ENCODE measurements around the gene CYP8B1. TPM values are rescaled to one million over a fixed set of nuclear protein-coding genes. Genes with fewer than 3 reads are reported as not detected.
"Not testable (repeated sequence)": the region's sequence is repeated elsewhere in the genome, so short reads cannot be mapped to it uniquely, and the experiment has no call there.

The CYP8B1 gene
- total RNA-seq, 2 experiments from 2014 or later, result not detected

GRCh38 chr3:42895580-42895868, 19.8 kb upstream of the CYP8B1 start:
- Mint-ChIP-seq H3K4me1 (peaks cover 3% of the 10 kb centered on the region), H3K36me3 (no peaks in the 10 kb centered on the region), H3K4me3 (no peak overlapping the region), H3K9me3 (no peaks in the 10 kb centered on the region), H3K27me3 (peaks cover 7% of the 10 kb centered on the region), H3K27ac (no peak overlapping the region)
- DNase-seq, result no peak

- peaks cover 3% of the 10 kb centered on the region for H3K4me1 Mint-ChIP-seq
- H3K36me3 Mint-ChIP-seq, result no peaks in the 10 kb centered on the region
- no peak for DNase-seq
- H3K27ac Mint-ChIP-seq, result no peak overlapping the region
- no peaks in the 10 kb centered on the region for H3K9me3 Mint-ChIP-seq
- no peak overlapping the region for H3K4me3 Mint-ChIP-seq
- peaks cover 7% of the 10 kb centered on the region for H3K27me3 Mint-ChIP-seq
These were observed 19.3 kb upstream of the CYP8B1 start for GRCh38 chr3:42894698-42895579.

- Mint-ChIP-seq H3K36me3 (no peaks in the 10 kb centered on the region), H3K4me3 (no peak overlapping the region), H3K9me3 (no peaks in the 10 kb centered on the region), H3K27ac (no peak overlapping the region), H3K4me1 (peaks cover 4% of the 10 kb centered on the region), H3K27me3 (peaks cover 12% of the 10 kb centered on the region)
- DNase-seq, result no peak
These were observed 17.1 kb upstream of the CYP8B1 start for GRCh38 chr3:42892807-42893206.

GRCh38 chr3:42892169-42892568, 16.5 kb upstream of the CYP8B1 start:
- H3K4me3 Mint-ChIP-seq, result no peak overlapping the region
- H3K27ac Mint-ChIP-seq, result no peak overlapping the region
- H3K36me3 Mint-ChIP-seq, result no peaks in the 10 kb centered on the region
- H3K4me1 Mint-ChIP-seq, result peaks cover 7% of the 10 kb centered on the region
- DNase-seq, result no peak
- no peaks in the 10 kb centered on the region for H3K9me3 Mint-ChIP-seq
- H3K27me3 Mint-ChIP-seq, result peaks cover 16% of the 10 kb centered on the region

- H3K27me3 Mint-ChIP-seq, result peaks cover 18% of the 10 kb centered on the region
- H3K27ac Mint-ChIP-seq, result no peak overlapping the region
- H3K36me3 Mint-ChIP-seq, result no peaks in the 10 kb centered on the region
- H3K9me3 Mint-ChIP-seq, result no peaks in the 10 kb centered on the region
- DNase-seq, result no peak
- H3K4me1 Mint-ChIP-seq, result peaks cover 13% of the 10 kb centered on the region
- no peak overlapping the region for H3K4me3 Mint-ChIP-seq
These were observed 15.4 kb upstream of the CYP8B1 start for GRCh38 chr3:42891042-42891441.

- Mint-ChIP-seq H3K27me3 (peaks cover 14% of the 10 kb centered on the region), H3K4me3 (no peak overlapping the region), H3K4me1 (peaks cover 14% of the 10 kb centered on the region), H3K9me3 (no peaks in the 10 kb centered on the region), H3K27ac (no peak overlapping the region), H3K36me3 (no peaks in the 10 kb centered on the region)
- no peak for DNase-seq
These were observed 11.4 kb upstream of the CYP8B1 start for GRCh38 chr3:42887084-42887483.

GRCh38 chr3:42886294-42886822, 10.7 kb upstream of the CYP8B1 start:
- Mint-ChIP-seq H3K27me3 (peaks cover 10% of the 10 kb centered on the region), H3K4me3 (no peak overlapping the region), H3K36me3 (no peaks in the 10 kb centered on the region), H3K27ac (no peak overlapping the region), H3K9me3 (no peaks in the 10 kb centered on the region), H3K4me1 (peaks cover 19% of the 10 kb centered on the region)
- no peak for DNase-seq

- Mint-ChIP-seq H3K4me1 (peaks cover 24% of the 10 kb centered on the region), H3K27me3 (peaks cover 10% of the 10 kb centered on the region), H3K9me3 (no peaks in the 10 kb centered on the region), H3K27ac (no peak overlapping the region), H3K36me3 (no peaks in the 10 kb centered on the region), H3K4me3 (no peak overlapping the region)
- no peak for DNase-seq
These were observed 8.6 kb upstream of the CYP8B1 start for GRCh38 chr3:42884324-42884723.

- H3K27me3 Mint-ChIP-seq, H3K36me3 Mint-ChIP-seq, H3K4me3 Mint-ChIP-seq, H3K27ac Mint-ChIP-seq, DNase-seq, H3K9me3 Mint-ChIP-seq: not testable (repeated sequence)
- peaks cover 24% of the 10 kb centered on the region for H3K4me1 Mint-ChIP-seq
These were observed 7.7 kb upstream of the CYP8B1 start for GRCh38 chr3:42883251-42883930.

GRCh38 chr3:42880601-42881451, 5.1 kb upstream of the CYP8B1 start:
- Mint-ChIP-seq H3K36me3 (no peaks in the 10 kb centered on the region), H3K4me1 (peaks cover 15% of the 10 kb centered on the region), H3K27me3 (no peaks in the 10 kb centered on the region), H3K27ac (peak overlapping the region; percentile 84), H3K4me3 (peak overlapping the region; percentile 83), H3K9me3 (no peaks in the 10 kb centered on the region)
- DNase-seq, result peak; percentile 91

GRCh38 chr3:42880183-42880582, 4.5 kb upstream of the CYP8B1 start:
- H3K36me3 Mint-ChIP-seq, result no peaks in the 10 kb centered on the region
- no peaks in the 10 kb centered on the region for H3K27me3 Mint-ChIP-seq
- H3K4me3 Mint-ChIP-seq, result peak overlapping the region; percentile 83
- H3K27ac Mint-ChIP-seq, result no peak overlapping the region
- H3K9me3 Mint-ChIP-seq, result no peaks in the 10 kb centered on the region
- peaks cover 15% of the 10 kb centered on the region for H3K4me1 Mint-ChIP-seq
- DNase-seq, result no peak

- no peak overlapping the region for H3K27ac Mint-ChIP-seq
- no peak overlapping the region for H3K4me3 Mint-ChIP-seq
- H3K27me3 Mint-ChIP-seq, result no peaks in the 10 kb centered on the region
- H3K4me1 Mint-ChIP-seq, result peaks cover 12% of the 10 kb centered on the region
- no peaks in the 10 kb centered on the region for H3K9me3 Mint-ChIP-seq
- no peak for DNase-seq
- H3K36me3 Mint-ChIP-seq, result no peaks in the 10 kb centered on the region
These were observed 2.2 kb upstream of the CYP8B1 start for GRCh38 chr3:42877881-42878280.

- no peak for DNase-seq
- Mint-ChIP-seq H3K4me1 (peaks cover 12% of the 10 kb centered on the region), H3K27me3 (no peaks in the 10 kb centered on the region), H3K4me3 (no peak overlapping the region), H3K36me3 (no peaks in the 10 kb centered on the region), H3K27ac (no peak overlapping the region), H3K9me3 (no peaks in the 10 kb centered on the region)
These were observed 1.5 kb upstream of the CYP8B1 start for GRCh38 chr3:42876940-42877720.

GRCh38 chr3:42876401-42876800, 722 bp upstream of the CYP8B1 start:
- H3K4me3 Mint-ChIP-seq, result no peak overlapping the region
- H3K27me3 Mint-ChIP-seq, result no peaks in the 10 kb centered on the region
- no peaks in the 10 kb centered on the region for H3K9me3 Mint-ChIP-seq
- no peaks in the 10 kb centered on the region for H3K36me3 Mint-ChIP-seq
- H3K4me1 Mint-ChIP-seq, result peaks cover 7% of the 10 kb centered on the region
- no peak overlapping the region for H3K27ac Mint-ChIP-seq
- no peak for DNase-seq
